HepG2 (cell line): ENCODE measurements around the gene PMVK. TPM values are rescaled to one million over a fixed set of nuclear protein-coding genes. Genes with fewer than 3 reads are reported as not detected.
A peak's percentile ranks its signal among the peaks of the same experiment; 100 is the strongest.

Source experiments
- CREBL2 ChIP-seq: sonication (generic); formaldehyde crosslinking; IDR thresholded peaks from 2 replicates; pipeline ENCODE4 v1.8.1; 2023; ENCODE audit warnings: missing genetic modification reagents, mild to moderate bottlenecking, borderline replicate concordance
- FOXM1 ChIP-seq: sonication (generic); formaldehyde crosslinking; IDR thresholded peaks from 2 replicates; pipeline ENCODE4 v1.5.0; 2020; ENCODE audit warnings: missing genetic modification reagents
- HNF4A ChIP-seq: sonication (generic); formaldehyde crosslinking; IDR thresholded peaks from 2 replicates; pipeline ENCODE4 v1.4.0; 2020; ENCODE audit warnings: missing genetic modification reagents
- HOXA9 ChIP-seq: sonication (generic); formaldehyde crosslinking; IDR thresholded peaks from 2 replicates; pipeline ENCODE4 v1.8.1; 2022; ENCODE audit warnings: missing genetic modification reagents, mild to moderate bottlenecking, moderate library complexity, borderline replicate concordance
- PLRG1 ChIP-seq: fragments of 450-650 bp; conservative IDR thresholded peaks from 2 replicates; pipeline ENCODE4 v1.6.1; 2016
- RNF2 ChIP-seq: fragments of 450-650 bp; conservative IDR thresholded peaks from 2 replicates; pipeline ENCODE4 v1.6.1; 2016; ENCODE audit warnings: low read depth
- TIGD3 ChIP-seq: sonication (generic); formaldehyde crosslinking; IDR thresholded peaks from 2 replicates; pipeline ENCODE4 v1.5.1; 2020; ENCODE audit warnings: mild to moderate bottlenecking, missing genetic modification reagents, borderline replicate concordance
- TP53 ChIP-seq: sonication (generic); formaldehyde crosslinking; conservative IDR thresholded peaks from 2 replicates; pipeline ENCODE4 v1.4.0; 2020; ENCODE audit warnings: missing genetic modification reagents
- YEATS2 ChIP-seq: sonication (generic); formaldehyde crosslinking; IDR thresholded peaks from 2 replicates; pipeline ENCODE4 v1.4.0; 2020; ENCODE audit warnings: missing genetic modification reagents, borderline replicate concordance
- ZBTB49 ChIP-seq: sonication (generic); formaldehyde crosslinking; IDR thresholded peaks from 2 replicates; pipeline ENCODE4 v1.4.0; 2020; ENCODE audit warnings: missing genetic modification reagents, borderline replicate concordance
- polyA plus RNA-seq, 8 experiments: library from polyadenylated mRNA; depleted of rRNA in 3 of 8; stranded (reverse) in 7 of 8; unstranded in 1 of 8; fragments of >200 nt; fragmentation: Illumina TruSeq in 4 of 8; extraction: Trizol in 4 of 8; gene quantifications; 2 replicates each; pipeline versions ENCODE4 v1.2.1 to v1.2.3, GENCODE V29; 2011 to 2016; ENCODE audit warnings: low read depth in 4 of 8, missing spikeins in 1 of 8, mixed read lengths in 1 of 8; ENCODE audit not compliant: insufficient read depth in 1 of 8
- total RNA-seq, 5 experiments: library from RNA; depleted of rRNA; stranded (reverse); fragments of >200 nt; fragmentation: Illumina TruSeq; extraction: Trizol; gene quantifications; 2 replicates each; pipeline ENCODE4 v1.2.3, GENCODE V29; 2016; ENCODE audit warnings: low read depth in 1 of 5
- TF ChIP-seq, protein P1 (sequence below): sonication (generic); formaldehyde crosslinking; IDR thresholded peaks from 2 replicates; pipeline ENCODE4 v1.8.1; 2023; ENCODE audit warnings: mild to moderate bottlenecking, missing genetic modification reagents
- TF ChIP-seq, protein P2 (sequence below): sonication (generic); formaldehyde crosslinking; IDR thresholded peaks from 2 replicates; pipeline ENCODE4 v1.4.0; 2020; ENCODE audit warnings: missing genetic modification reagents
- TF ChIP-seq, protein P3 (sequence below): sonication (generic); formaldehyde crosslinking; conservative IDR thresholded peaks from 2 replicates; pipeline ENCODE4 v1.4.0; 2020; ENCODE audit warnings: missing genetic modification reagents
- TF ChIP-seq, protein P4 (sequence below): sonication (generic); formaldehyde crosslinking; IDR thresholded peaks from 2 replicates; pipeline ENCODE4 v1.8.1; 2023; ENCODE audit warnings: mild to moderate bottlenecking, missing genetic modification reagents, borderline replicate concordance
- TF ChIP-seq, protein P5 (sequence below): sonication (generic); formaldehyde crosslinking; IDR thresholded peaks from 2 replicates; pipeline ENCODE4 v1.4.0; 2020; ENCODE audit warnings: mild to moderate bottlenecking, missing genetic modification reagents
- TF ChIP-seq, protein P6 (sequence below): IDR thresholded peaks from 2 replicates; pipeline ENCODE4 v1.6.1; 2018; ENCODE audit warnings: missing genetic modification reagents, mild to moderate bottlenecking, missing compliant biosample characterization

The PMVK gene
- total and polyA plus RNA-seq, 2 of the 13 experiments (the other 11 are each of a cell fraction or from before 2014, with no cell fraction given) = 3.9 to 12.6 TPM

GRCh38 chr1:154944401-154945159, 8.1 kb upstream of the PMVK start (continued):
- TF ChIP-seq, protein P1, sequence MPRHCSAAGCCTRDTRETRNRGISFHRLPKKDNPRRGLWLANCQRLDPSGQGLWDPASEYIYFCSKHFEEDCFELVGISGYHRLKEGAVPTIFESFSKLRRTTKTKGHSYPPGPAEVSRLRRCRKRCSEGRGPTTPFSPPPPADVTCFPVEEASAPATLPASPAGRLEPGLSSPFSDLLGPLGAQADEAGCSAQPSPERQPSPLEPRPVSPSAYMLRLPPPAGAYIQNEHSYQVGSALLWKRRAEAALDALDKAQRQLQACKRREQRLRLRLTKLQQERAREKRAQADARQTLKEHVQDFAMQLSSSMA (CRISPR knock-in tag) = 0 out of 2 replicates have a peak, but pooled peaks have one; percentile 21
- TF ChIP-seq, protein P2, sequence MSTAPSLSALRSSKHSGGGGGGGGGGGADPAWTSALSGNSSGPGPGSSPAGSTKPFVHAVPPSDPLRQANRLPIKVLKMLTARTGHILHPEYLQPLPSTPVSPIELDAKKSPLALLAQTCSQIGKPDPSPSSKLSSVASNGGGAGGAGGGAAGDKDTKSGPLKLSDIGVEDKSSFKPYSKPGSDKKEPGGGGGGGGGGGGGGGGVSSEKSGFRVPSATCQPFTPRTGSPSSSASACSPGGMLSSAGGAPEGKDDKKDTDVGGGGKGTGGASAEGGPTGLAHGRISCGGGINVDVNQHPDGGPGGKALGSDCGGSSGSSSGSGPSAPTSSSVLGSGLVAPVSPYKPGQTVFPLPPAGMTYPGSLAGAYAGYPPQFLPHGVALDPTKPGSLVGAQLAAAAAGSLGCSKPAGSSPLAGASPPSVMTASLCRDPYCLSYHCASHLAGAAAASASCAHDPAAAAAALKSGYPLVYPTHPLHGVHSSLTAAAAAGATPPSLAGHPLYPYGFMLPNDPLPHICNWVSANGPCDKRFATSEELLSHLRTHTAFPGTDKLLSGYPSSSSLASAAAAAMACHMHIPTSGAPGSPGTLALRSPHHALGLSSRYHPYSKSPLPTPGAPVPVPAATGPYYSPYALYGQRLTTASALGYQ = no peak
- TF ChIP-seq, protein P3, sequence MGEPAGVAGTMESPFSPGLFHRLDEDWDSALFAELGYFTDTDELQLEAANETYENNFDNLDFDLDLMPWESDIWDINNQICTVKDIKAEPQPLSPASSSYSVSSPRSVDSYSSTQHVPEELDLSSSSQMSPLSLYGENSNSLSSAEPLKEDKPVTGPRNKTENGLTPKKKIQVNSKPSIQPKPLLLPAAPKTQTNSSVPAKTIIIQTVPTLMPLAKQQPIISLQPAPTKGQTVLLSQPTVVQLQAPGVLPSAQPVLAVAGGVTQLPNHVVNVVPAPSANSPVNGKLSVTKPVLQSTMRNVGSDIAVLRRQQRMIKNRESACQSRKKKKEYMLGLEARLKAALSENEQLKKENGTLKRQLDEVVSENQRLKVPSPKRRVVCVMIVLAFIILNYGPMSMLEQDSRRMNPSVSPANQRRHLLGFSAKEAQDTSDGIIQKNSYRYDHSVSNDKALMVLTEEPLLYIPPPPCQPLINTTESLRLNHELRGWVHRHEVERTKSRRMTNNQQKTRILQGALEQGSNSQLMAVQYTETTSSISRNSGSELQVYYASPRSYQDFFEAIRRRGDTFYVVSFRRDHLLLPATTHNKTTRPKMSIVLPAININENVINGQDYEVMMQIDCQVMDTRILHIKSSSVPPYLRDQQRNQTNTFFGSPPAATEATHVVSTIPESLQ (CRISPR knock-in tag) = no peak
- TF ChIP-seq TIGD3 (CRISPR knock-in tag) (no peak), CREBL2 (CRISPR knock-in tag) (no peak), PLRG1 (no peak), RNF2 (peak; percentile 69), HOXA9 (CRISPR knock-in tag) (no peak), ZBTB49 (no peak), TP53 (CRISPR knock-in tag) (0 out of 2 replicates have a peak, but pooled peaks have one; percentile 50), HNF4A (peak; percentile 95), YEATS2 (peak; percentile 67; the same call in 1 of the 2 replicates), FOXM1 (CRISPR knock-in tag) (no peak)
- TF ChIP-seq, protein P4, sequence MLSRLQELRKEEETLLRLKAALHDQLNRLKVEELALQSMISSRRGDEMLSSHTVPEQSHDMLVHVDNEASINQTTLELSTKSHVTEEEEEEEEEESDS (CRISPR knock-in tag) = no peak
- TF ChIP-seq, protein P5, sequence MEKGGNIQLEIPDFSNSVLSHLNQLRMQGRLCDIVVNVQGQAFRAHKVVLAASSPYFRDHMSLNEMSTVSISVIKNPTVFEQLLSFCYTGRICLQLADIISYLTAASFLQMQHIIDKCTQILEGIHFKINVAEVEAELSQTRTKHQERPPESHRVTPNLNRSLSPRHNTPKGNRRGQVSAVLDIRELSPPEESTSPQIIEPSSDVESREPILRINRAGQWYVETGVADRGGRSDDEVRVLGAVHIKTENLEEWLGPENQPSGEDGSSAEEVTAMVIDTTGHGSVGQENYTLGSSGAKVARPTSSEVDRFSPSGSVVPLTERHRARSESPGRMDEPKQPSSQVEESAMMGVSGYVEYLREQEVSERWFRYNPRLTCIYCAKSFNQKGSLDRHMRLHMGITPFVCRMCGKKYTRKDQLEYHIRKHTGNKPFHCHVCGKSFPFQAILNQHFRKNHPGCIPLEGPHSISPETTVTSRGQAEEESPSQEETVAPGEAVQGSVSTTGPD (CRISPR knock-in tag) = peak; percentile 91
- TF ChIP-seq, protein P6, sequence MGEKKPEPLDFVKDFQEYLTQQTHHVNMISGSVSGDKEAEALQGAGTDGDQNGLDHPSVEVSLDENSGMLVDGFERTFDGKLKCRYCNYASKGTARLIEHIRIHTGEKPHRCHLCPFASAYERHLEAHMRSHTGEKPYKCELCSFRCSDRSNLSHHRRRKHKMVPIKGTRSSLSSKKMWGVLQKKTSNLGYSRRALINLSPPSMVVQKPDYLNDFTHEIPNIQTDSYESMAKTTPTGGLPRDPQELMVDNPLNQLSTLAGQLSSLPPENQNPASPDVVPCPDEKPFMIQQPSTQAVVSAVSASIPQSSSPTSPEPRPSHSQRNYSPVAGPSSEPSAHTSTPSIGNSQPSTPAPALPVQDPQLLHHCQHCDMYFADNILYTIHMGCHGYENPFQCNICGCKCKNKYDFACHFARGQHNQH (CRISPR knock-in tag) = peak; percentile 82
